ENCODE results near the gene RFX4.

GRCh38 chr12:106790020-106790419 is 207.2 kb downstream of the RFX4 start:
- TF ChIP-seq CTCF (IDR thresholded peaks at IDR 0.05) = no peak
- TF ChIP-seq POLR2AphosphoS5 (IDR thresholded peaks at IDR 0.05) = no peak
- TF ChIP-seq EP300 (IDR thresholded peaks at IDR 0.05; ENCODE audit: low read depth) = no peak
